Adrenal gland (tissue), 19 donors: ENCODE measurements around the gene RNU5B-1. TPM values are rescaled to one million over a fixed set of nuclear protein-coding genes. Genes with fewer than 3 reads are reported as not detected.

Experiments used
- DNase-seq, 7 donors: peaks; one replicate each; pipeline ENCODE4 v3.0.0-alpha.2; 2019 to 2020
- H3K27ac ChIP-seq, 5 donors: fragments of 200-600 bp; sonication (generic) in 4 of 5; 1 replicate in 3 of 5; 2 replicates in 2 of 5; pipeline versions ENCODE4 v1.5.1 to v1.8.0; 2016 to 2020; ENCODE audit warnings: mild to moderate bottlenecking in 1 of 5
- H3K27me3 ChIP-seq: fragments of 200-600 bp; 2 replicates; pipeline ENCODE4 v1.8.0; 2021
- H3K36me3 ChIP-seq, 2 donors: fragments of 200-600 bp; replicated peaks in 1 of 2; 1 replicate in 1 of 2; 2 replicates in 1 of 2; pipeline versions ENCODE4 v1.5.1 to v1.8.0; 2018 to 2022
- H3K4me1 ChIP-seq, 2 donors: fragments of 200-600 bp; replicated peaks in 1 of 2; 1 replicate in 1 of 2; 2 replicates in 1 of 2; pipeline versions ENCODE4 v1.5.1 to v1.8.0; 2018 to 2021
- H3K4me3 ChIP-seq, 4 donors: fragments of 200-600 bp; sonication (generic) in 3 of 4; one replicate each; pipeline ENCODE4 v1.5.1; 2016 to 2018
- H3K9me3 ChIP-seq, 3 donors: fragments of 200-600 bp; sonication (generic) in 1 of 3; replicated peaks in 1 of 3; 1 replicate in 2 of 3; 2 replicates in 1 of 3; pipeline versions ENCODE4 v1.5.1 to v1.8.0; 2016 to 2021
- CTCF ChIP-seq, 6 experiments: fragments of 450-650 bp in 4 of 6; fragments of 200-600 bp in 2 of 6; sonication (generic) in 1 of 6; IDR thresholded peaks; 1 replicate in 5 of 6; 2 replicates in 1 of 6; pipeline versions ENCODE4 v1.5.1 to v1.8.0; 2016 to 2021; ENCODE audit warnings: antibody characterized with exemption in 6 of 6, mild to moderate bottlenecking in 2 of 6, moderate library complexity in 1 of 6
- POLR2A ChIP-seq, 2 donors: fragments of 450-650 bp; IDR thresholded peaks; one replicate each; pipeline ENCODE4 v1.6.1; 2017; ENCODE audit warnings: antibody characterized with exemption in 2 of 2, mild to moderate bottlenecking in 2 of 2, moderate library complexity in 1 of 2
- WGBS, 4 donors: extraction: QIAGEN DNeasy Blood & Tissue Kit in 2 of 4; methylation state at CpG; one replicate each; pipeline versions ENCODE4 v1.1.5 to v1.1.7; 2013 to 2017; 5-methylcytosine and 5-hydroxymethylcytosine counted together
- intact Hi-C, 2 donors: fragments of 100-400 bp; cut with DNase I; formaldehyde crosslinking; loops; one replicate each; pipeline versions ENCODE4 v1.14.1 to v1.15.0; 2022 to 2023
- long read RNA-seq, 10 donors: library from polyadenylated mRNA in 3 of 10; unstranded in 2 of 10; stranded (forward) in 1 of 10; transcript quantifications; one replicate each; pipeline ENCODE4 v2.0.0 and lab custom pipeline, GENCODE V29; 2021 to 2026
- polyA plus RNA-seq, 3 donors: library from polyadenylated mRNA; stranded (reverse); fragments of 200-250 nt in 2 of 3; fragments of 350-450 nt in 1 of 3; fragmentation: Illumina TruSeq in 1 of 3; extraction: RNeasy Lipid Tissue Mini Kit (QIAGEN cat#74804) in 1 of 3; gene quantifications; one replicate each; pipeline ENCODE4 v1.2.3, GENCODE V29; 2013 to 2014
- total RNA-seq, 9 donors: library from RNA; depleted of rRNA in 4 of 9; stranded (reverse); fragments of >200 nt in 4 of 9; fragments of 120-200 nt in 1 of 9; fragmentation: NEBNext Ultra II Directional in 1 of 9; extraction: Animal tissue kit (Norgen Biotek cat#: 25700) in 1 of 9; gene quantifications; one replicate each; pipeline versions ENCODE4 v1.1.0 to v1.2.4, GENCODE V29; 2013 to 2023
- donor health status: healthy with polysubstance abuse.
- donor health status: Bipolar disorder and iron deficiency.
- donor health status: DM: yes; HTN: yes; CAD: no.
- donor health status: DM: no; HTN: no; CAD: no.
- donor health status: DM: no; HTN: no; CAD: no.
- donor health status: DM: yes; HTN: yes; CAD: no.

RNU5B-1 gene
- total RNA-seq: 1,000 to 10,000 TPM in 1 of 9 donors, 10 to 100 TPM in 2, not detected in 6; 27.3 to 1,349 (median 29.8) TPM
- not detected for polyA plus RNA-seq
- long read RNA-seq, donor 1: 0 reads
- long read RNA-seq, donor 2: 0 reads
- long read RNA-seq, donor 3: 0 reads
- long read RNA-seq, donor 4: 0 reads
- long read RNA-seq, donor 5: 0 reads
- long read RNA-seq, donor 6: 0 reads
- long read RNA-seq, donor 7, partial matches to known transcripts: 0 of 1 reads
- long read RNA-seq, donor 7, other reads (novel, unspliced or antisense): 0 of 1 reads
- long read RNA-seq, donor 8: 0 reads
- long read RNA-seq, donor 9: 0 reads
- long read RNA-seq, donor 10: 0 reads

- 0 to 1% (median 0%) methylated on average over 24 of the region's 24 CpGs for WGBS, 4 donors
- peak; percentile 79 to 94 (median 86) for DNase-seq
These were observed at the start of gene RNU5B-1 for GRCh38 chr15:65304381-65305149. Gene RNU5B-1, plus strand, starts transcription at chr15:65304677.

GRCh38 chr15:65254758-65255157 lies 49.7 kb upstream of the RNU5B-1 start:
- TF ChIP-seq POLR2A (IDR thresholded peaks at IDR 0.05) (no peak), CTCF (IDR thresholded peaks at IDR 0.05) (no peak)
- Histone ChIP-seq H3K4me3 (no peak overlapping the region), H3K4me1 (peaks cover 0 to 10% of the 10 kb centered on the region in 2 donors), H3K36me3 (peaks cover 0 to 18% of the 10 kb centered on the region in 2 donors), H3K27me3 (no peaks in the 10 kb centered on the region), H3K27ac (no peak overlapping the region), H3K9me3 (no peaks in the 10 kb centered on the region)
- intact Hi-C loops: no loop called here
- DNase-seq: no peak
- 84 to 95% (median 88%) methylated on average over 1 of the region's 1 CpG for WGBS, 4 donors

More at GRCh38 chr15:65304381-65305149, at the start of gene RNU5B-1:
- peak; percentile 62 to 92 (median 88) for TF ChIP-seq CTCF (IDR thresholded peaks at IDR 0.05)
- TF ChIP-seq POLR2A (IDR thresholded peaks at IDR 0.05): peak; percentile 100
- Histone ChIP-seq H3K4me3 (peak within 1 kb of the TSS in 2 of 4 donors; percentile 51 to 63), H3K36me3 (no peaks in the 10 kb centered on the region), H3K27me3 (no peaks in the 10 kb centered on the region), H3K9me3 (no peaks in the 10 kb centered on the region), H3K4me1 (peaks cover 3 to 12% of the 10 kb centered on the region in 2 donors), H3K27ac (peak within 1 kb of the TSS; percentile 78 to 96 (median 88))
- intact Hi-C loops: no loop called here

GRCh38 chr15:65255486-65256140 lies 48.9 kb upstream of the RNU5B-1 start:
- peaks cover 0 to 26% of the 10 kb centered on the region in 2 donors for H3K36me3 ChIP-seq
- intact Hi-C loops: no loop called here
- TF ChIP-seq CTCF (IDR thresholded peaks at IDR 0.05) (no peak), POLR2A (IDR thresholded peaks at IDR 0.05) (no peak)
- H3K27ac ChIP-seq: no peak overlapping the region
- H3K9me3 ChIP-seq: no peaks in the 10 kb centered on the region
- H3K27me3 ChIP-seq: no peaks in the 10 kb centered on the region
- H3K4me3 ChIP-seq: no peak overlapping the region
- no peak for DNase-seq
- WGBS, 4 donors: 90 to 95% (median 92%) methylated on average over 7 of the region's 7 CpGs
- H3K4me1 ChIP-seq: peaks cover 0 to 10% of the 10 kb centered on the region in 2 donors
